ENCODE results near the gene TENT4A.
A peak's percentile ranks its signal among the peaks of the same experiment; 100 is the strongest.

The TENT4A gene

GRCh38 chr5:6750142-6750840 lies 37.1 kb downstream of the TENT4A start:
- no peak for DNase-seq (ENCODE audit: low read depth in 2 of 2)

GRCh38 chr5:6750951-6751685 lies 37.9 kb downstream of the TENT4A start:
- no peak for DNase-seq (ENCODE audit: low read depth in 2 of 2)

- DNase-seq (ENCODE audit: low read depth in 2 of 2), result no peak
Measured at GRCh38 chr5:6752236-6752635, 39.0 kb downstream of the TENT4A start.

GRCh38 chr5:6752782-6753181 lies 39.5 kb downstream of the TENT4A start:
- DNase-seq (ENCODE audit: low read depth in 2 of 2), result no peak

- DNase-seq (ENCODE audit: low read depth in 2 of 2), result no peak
Measured at GRCh38 chr5:6753851-6754250, 40.6 kb downstream of the TENT4A start.

GRCh38 chr5:6754766-6755165 lies 41.5 kb downstream of the TENT4A start:
- no peak for DNase-seq (ENCODE audit: low read depth in 2 of 2)

- no peak for DNase-seq (ENCODE audit: low read depth in 2 of 2)
Measured at GRCh38 chr5:6755519-6755918, 42.3 kb downstream of the TENT4A start.

GRCh38 chr5:6755941-6756340 lies 42.7 kb downstream of the TENT4A start:
- no peak for DNase-seq (ENCODE audit: low read depth in 2 of 2)

GRCh38 chr5:6757414-6757969 lies 44.3 kb downstream of the TENT4A start:
- DNase-seq (ENCODE audit: low read depth in 2 of 2), result no peak

GRCh38 chr5:6758236-6758635 lies 45.0 kb downstream of the TENT4A start:
- no peak for DNase-seq (ENCODE audit: low read depth in 2 of 2)

- no peak for DNase-seq (ENCODE audit: low read depth in 2 of 2)
Measured at GRCh38 chr5:6758706-6759105, 45.5 kb downstream of the TENT4A start.

GRCh38 chr5:6759401-6759800 lies 46.2 kb downstream of the TENT4A start:
- no peak for DNase-seq (ENCODE audit: low read depth in 2 of 2)

GRCh38 chr5:6759983-6760382 lies 46.8 kb downstream of the TENT4A start:
- no peak for DNase-seq (ENCODE audit: low read depth in 2 of 2)

- no peak for DNase-seq (ENCODE audit: low read depth in 2 of 2)
Measured at GRCh38 chr5:6760686-6761085, 47.5 kb downstream of the TENT4A start.

- DNase-seq (ENCODE audit: low read depth in 2 of 2), result no peak
Measured at GRCh38 chr5:6761333-6761732, 48.1 kb downstream of the TENT4A start.

GRCh38 chr5:6762116-6762515 lies 48.9 kb downstream of the TENT4A start:
- DNase-seq (ENCODE audit: low read depth in 2 of 2), result no peak

GRCh38 chr5:6762697-6763096 lies 49.5 kb downstream of the TENT4A start:
- DNase-seq (ENCODE audit: low read depth in 2 of 2), result no peak

GRCh38 chr5:6763191-6763590 lies 50.0 kb downstream of the TENT4A start:
- DNase-seq (ENCODE audit: low read depth in 2 of 2), result no peak

- DNase-seq (ENCODE audit: low read depth in 2 of 2), result peak; percentile 46 to 56
Measured at GRCh38 chr5:6765612-6766525, 52.6 kb downstream of the TENT4A start.

GRCh38 chr5:6766604-6767093 lies 53.4 kb downstream of the TENT4A start:
- DNase-seq (ENCODE audit: low read depth in 2 of 2), result peak; percentile 19 to 22

GRCh38 chr5:6767481-6768063 lies 54.3 kb downstream of the TENT4A start:
- DNase-seq (ENCODE audit: low read depth in 2 of 2), result no peak

Data from stimulated activated CD8-positive, alpha-beta memory T cell treated with anti-CD3 and anti-CD28 coated beads, Interleukin-15, amount 100 ng/mL, for 48 hours (primary cell).